GM19035 (cell line): Measurements from ENCODE around the gene NTN5.

Experiments
- ATAC-seq: cut with Tn5 transposase; IDR thresholded peaks from one replicate; pipeline ENCODE4 v1.9.1; 2021; ENCODE audit not compliant: unreplicated experiment

Gene NTN5

DNA sequence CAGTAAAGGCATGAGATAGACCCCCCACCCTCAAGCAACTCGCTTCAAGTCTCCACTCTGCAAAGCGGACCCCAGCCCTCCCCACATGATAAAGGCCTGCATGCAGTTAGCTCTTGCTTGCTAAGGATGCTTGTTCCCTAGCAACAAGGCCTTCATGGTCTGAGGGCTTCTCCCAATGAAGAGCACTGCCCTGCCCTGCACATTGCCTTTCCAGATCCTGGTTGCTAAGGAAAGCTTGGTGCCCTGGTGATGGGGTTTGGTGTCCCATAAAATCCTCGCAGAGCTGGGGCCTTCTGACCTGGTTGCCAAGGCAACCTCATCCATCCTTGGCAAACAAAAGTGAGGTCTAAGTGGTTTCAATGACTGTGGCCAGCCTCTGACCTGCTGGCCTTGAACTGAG lies 41.6 kb downstream of the NTN5 start:
- no peak for ATAC-seq

DNA sequence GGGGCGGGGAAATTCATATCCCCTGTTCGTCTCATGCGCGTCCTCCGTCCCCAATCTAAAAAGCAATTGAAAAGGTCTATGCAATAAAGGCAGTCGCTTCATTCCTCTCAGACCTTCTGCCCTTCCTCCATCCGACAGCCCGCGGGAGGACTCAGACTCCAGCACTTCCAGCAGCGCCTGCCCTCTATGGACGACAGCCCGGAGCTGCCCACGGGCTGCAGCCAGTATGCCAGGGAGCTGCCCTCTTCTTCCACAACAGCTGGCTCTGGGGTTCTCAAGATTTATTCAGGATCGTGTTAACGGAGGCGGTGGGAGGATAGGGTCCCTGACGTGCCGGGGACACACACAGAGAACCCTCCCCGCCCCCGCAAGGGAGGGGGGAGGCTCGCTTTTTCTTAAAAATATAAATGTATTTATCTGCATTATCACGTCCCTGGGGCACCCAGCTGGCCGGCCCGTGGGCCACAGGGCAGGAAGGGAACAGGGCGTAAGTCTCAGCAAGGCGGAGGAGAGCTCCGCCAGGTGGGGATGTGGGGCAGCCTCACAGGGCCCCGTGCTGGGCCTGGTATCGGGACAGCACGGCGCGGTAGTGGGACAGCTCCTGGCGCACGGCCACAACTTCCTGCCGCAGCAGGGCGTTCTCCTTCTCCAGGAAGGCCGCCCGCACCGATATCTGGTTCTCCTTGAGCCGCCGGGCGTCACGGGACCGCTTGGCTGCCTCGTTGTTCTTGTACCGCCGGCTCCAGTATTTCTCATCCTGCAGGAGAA lies 42.3 kb downstream of the NTN5 start:
- ATAC-seq, result no peak

DNA sequence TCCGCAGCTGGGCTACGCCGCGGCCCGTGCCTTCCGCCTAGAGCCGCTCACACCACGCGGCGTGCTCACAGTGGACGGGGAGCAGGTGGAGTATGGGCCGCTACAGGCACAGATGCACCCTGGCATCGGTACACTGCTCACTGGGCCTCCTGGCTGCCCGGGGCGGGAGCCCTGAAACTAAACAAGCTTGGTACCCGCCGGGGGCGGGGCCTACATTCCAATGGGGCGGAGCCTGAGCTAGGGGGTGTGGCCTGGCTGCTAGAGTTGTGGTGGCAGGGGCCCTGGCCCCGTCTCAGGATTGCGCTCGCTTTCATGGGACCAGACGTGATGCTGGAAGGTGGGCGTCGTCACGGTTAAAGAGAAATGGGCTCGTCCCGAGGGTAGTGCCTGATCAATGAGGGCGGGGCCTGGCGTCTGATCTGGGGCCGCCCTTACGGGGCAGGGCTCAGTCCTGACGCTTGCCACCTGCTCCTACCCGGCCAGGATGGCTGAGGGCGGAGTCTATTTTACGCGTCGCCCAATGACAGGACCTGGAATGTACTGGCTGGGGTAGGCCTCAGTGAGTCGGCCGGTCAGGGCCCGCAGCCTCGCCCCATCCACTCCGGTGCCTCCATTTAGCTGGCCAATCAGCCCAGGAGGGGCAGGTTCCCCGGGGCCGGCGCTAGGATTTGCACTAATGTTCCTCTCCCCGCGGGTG lies 43.1 kb downstream of the NTN5 start:
- no peak for ATAC-seq

- ATAC-seq, result no peak
These were observed 43.6 kb downstream of the NTN5 start for GRCh38 chr19:48629297-48629598.

- ATAC-seq, result no peak
These were observed 44.1 kb downstream of the NTN5 start for GRCh38 chr19:48628486-48629296.

DNA sequence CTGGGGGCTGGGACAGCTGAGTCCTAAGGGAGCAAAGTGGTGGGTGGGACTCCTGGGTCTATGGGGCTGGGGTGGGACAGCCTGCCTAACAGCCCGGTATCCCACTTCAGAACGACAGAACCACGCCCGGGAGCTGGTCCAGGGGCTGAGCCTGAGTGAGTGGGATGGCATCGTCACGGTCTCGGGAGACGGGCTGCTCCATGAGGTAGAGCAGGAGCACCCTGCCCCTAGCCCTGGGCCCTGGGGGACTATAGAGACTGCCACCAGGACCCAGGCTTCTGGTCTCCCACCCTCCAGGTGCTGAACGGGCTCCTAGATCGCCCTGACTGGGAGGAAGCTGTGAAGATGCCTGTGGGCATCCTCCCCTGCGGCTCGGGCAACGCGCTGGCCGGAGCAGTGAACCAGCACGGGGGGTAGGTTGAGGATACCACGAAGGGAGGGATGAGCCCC lies 44.9 kb downstream of the NTN5 start:
- no peak for ATAC-seq

DNA sequence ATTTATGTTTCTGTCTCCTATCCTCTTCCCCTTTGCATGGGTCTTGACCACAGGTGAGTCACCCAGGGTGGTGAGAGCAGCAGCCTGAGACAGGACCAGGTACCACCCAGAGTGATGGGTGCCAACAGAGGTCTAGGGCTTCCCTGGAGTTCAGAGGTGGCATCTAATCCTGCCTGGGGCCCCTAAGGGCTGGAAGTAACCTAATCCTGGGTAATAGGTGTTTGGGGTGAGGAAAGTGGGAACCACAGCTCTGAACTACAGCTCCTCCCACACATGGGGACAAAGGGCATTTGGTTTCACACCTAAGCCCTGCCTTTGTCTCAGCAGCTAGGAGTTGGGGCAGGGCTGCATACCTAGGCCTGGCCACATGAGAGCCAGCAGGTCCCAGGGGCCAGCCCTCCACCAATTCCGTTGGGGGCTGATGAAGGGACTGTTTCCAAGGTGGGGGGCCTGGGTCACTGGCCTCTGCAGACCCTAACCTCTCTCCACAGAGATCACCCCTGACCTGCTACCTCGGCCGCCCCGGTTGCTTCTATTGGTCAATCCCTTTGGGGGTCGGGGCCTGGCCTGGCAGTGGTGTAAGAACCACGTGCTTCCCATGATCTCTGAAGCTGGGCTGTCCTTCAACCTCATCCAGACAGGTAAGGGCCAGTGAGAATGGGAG lies 45.5 kb downstream of the NTN5 start:
- ATAC-seq, result no peak

- ATAC-seq, result no peak
These were observed 46.9 kb downstream of the NTN5 start for GRCh38 chr19:48625891-48626327.

DNA sequence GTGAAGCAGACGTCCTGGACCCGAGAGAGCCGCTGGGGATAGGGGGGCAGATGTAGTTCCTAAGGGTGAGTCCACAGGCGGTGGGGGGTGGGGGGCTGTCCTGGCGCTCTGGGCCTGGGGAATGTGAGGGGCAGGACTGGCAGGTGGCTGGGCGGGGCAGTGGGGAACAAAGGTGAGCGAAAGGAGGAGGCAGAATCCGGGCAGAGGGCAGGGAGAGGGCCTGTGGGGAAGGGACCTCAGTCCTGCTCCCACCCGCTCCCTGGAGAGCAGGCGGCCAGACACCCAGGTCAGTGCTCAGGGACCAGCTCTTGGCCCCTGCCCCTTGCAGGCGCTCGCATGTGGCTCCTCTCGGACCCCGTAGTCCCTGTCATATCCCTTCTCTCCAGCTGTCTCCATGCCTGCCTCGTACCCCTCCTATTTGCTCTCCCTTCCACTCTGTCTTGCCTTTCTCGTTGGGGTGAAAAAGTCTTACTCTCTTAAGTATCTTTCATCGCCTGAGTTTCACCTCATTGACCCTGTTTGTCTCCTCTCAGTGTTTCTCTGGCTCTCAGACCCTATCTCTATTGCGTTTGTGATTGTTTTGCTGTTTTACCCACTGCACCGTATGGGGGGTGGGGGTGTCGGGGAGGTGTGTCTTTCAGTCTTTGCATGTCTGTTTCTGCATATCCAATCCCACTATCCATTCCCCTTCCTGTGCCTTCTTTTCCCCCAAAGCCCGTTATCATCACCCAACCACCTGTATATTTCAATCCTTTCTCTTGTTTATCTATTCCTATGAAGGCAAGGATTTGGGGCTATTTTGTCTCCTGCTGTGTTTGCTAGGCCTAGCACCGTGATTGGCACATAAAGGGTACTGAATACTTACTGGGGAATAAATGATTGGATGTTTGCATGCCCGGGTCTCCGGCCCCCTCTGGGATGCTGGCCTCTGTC lies 47.8 kb downstream of the NTN5 start:
- no peak for ATAC-seq

- peak; percentile 56 for ATAC-seq
These were observed 48.7 kb downstream of the NTN5 start for GRCh38 chr19:48624067-48624594.

GRCh38 chr19:48623556-48624066 lies 49.2 kb downstream of the NTN5 start:
- no peak for ATAC-seq

DNA sequence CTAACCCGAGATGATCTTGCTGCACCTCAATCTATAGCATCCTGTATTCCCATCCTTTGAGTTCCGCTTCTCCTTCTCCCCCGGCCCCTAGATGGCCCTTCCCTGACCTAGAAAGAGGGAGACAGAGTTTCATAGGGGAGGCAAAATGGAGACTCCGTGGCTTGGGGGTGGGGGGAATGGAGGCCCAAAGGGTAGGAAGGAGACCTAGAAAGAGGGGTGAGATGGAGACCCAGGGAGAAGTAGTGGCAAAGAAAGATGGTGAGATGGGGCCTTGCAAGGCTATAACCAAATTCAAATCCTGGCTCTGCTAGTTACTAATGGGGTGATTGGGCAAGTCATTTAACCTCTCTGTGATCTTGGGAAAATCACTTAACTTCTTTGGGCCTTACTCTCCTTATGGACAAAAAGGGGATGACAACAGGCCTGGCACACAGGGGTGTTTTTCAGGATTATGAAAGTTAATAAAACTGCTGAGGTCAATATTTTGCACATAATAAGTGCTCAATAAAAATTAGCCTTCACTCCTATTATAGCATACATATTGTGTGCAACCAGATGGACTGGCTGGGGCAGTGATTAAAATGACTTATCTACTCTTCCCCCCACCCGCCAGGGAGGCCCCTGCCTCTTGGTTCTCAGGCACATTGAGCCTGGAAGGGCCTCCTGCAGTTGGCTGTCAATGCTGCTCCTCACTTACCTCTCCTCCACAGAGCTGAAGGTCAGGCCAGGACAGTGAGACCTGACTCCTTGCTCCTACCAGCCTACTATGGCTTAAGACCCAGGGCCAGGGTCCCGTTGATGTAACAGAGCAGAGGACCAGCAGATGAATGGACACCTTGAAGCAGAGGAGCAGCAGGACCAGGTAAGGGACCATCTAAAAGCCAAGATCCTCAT lies 52.9 kb downstream of the NTN5 start:
- ATAC-seq, result no peak

DNA sequence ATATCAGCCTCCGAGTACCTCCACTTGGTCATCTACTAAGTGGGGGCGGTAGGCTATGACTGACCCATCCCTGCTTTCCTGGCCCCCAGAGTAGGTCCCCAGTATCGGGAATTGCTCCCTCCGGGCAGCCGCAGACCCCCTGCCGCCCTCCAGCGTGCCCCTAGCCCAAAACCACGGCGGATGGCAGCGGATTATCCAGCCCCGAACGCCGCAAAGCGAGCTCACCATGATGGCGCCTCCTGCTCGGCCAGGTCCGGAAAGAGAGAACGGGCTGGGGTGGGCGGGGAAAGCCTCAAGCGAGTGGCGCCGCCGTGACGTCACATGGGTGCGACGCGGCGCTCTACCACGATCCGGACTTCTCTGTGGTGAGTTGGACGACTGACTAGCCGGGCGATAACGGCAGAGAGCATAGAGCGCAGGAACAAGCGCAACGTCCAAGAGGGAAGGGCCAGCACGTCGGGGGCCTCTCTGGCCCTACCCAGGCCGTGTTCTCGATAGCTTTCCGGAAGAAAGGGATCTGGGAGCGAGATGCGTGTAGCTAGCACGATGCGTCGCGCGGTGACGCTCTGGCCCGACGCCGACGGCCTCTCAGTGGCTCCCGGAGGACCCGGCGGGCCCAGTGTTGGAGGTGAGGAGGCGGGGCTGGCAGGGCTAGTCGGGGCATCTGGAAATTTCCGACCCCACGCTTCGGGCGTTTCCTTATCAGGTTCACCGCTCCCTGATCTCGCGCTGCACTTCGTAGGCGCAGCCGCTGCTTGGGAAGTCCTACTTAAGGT lies 53.7 kb downstream of the NTN5 start, which contains the start of the genes RPL18 and SPHK2:
Gene RPL18, minus strand, starts transcription at position 263 of the 776 bp plus-strand sequence. Its CDS starts 35 bp downstream, at position 228.
Gene SPHK2, plus strand, starts transcription at position 591 of the 776 bp plus-strand sequence. CDS start 1,009 bp downstream, outside the sequence.
- ATAC-seq, result peak; percentile 88

- no peak for ATAC-seq
These were observed 54.4 kb downstream of the NTN5 start for GRCh38 chr19:48618278-48618915.

GRCh38 chr19:48617146-48617937 lies 55.5 kb downstream of the NTN5 start:
- no peak for ATAC-seq

DNA sequence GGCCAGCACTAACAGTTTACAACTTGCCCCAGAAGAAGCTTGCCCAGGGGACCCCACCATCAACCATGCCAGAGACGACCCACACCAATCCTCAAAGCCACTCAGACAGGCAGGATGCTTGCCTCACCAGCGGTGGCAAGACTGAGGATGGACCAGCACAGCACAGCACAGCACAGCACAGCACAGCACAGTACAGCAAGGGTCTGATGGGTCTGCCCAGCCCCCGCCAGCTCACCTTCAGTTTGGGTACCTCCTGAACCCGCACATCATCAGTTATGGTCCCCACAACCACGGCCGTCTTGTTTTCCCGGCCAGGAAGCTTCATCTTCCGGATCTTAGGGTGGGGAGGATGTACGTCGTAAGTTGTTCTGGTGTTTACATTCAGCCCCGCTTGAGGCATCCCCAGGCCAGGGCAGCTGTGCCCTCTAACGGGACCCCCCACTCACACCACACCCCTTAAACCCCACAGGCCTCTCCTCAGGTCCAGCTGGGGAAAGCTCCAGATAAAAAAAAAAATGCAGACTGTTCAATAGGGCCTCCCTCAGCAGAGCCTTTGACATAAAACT lies 56.2 kb downstream of the NTN5 start:
- ATAC-seq, result no peak
